ENCODE data around the gene AKAP13. TPM values are rescaled to one million over a fixed set of nuclear protein-coding genes. Genes with fewer than 3 reads are reported as not detected.

AKAP13 gene
- total and polyA plus RNA-seq, 2 of the 8 experiments (the other 6 are each of a cell fraction or from before 2014, with no cell fraction given) = 14.0 to 46.2 TPM

DNA sequence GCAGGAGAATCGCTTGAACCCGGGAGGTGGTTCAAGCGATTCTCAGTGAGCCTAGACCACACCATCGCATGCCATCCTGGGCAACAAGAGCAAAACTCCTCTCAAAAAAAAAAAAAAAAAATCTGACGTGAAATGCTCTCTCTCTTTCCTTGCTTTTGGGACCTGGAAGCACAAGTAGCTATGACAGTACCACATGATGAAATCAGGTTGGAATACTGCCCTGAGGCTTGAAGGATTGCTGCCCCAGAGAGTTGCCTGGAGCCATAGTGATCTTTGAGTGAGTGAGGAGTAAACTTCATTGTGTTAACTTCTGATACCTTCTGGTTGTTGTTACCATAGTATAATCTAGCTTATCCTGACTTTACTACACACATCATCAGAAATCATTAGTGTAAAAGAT, 23.3 kb downstream of the AKAP13 start (continued):
- TF ChIP-seq, protein P1, sequence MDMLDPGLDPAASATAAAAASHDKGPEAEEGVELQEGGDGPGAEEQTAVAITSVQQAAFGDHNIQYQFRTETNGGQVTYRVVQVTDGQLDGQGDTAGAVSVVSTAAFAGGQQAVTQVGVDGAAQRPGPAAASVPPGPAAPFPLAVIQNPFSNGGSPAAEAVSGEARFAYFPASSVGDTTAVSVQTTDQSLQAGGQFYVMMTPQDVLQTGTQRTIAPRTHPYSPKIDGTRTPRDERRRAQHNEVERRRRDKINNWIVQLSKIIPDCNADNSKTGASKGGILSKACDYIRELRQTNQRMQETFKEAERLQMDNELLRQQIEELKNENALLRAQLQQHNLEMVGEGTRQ (IDR thresholded peaks at IDR 0.05; ENCODE audit: low read length) = no peak
- TF ChIP-seq GABPA (IDR thresholded peaks at IDR 0.05; ENCODE audit: borderline replicate concordance, insufficient read depth, low read length) (no peak), SIX5 (IDR thresholded peaks at IDR 0.05; ENCODE audit: low read depth, low read length) (no peak)

All from H1 (cell line).